HG03442 (cell line): ENCODE results near the gene CR1.
"Not testable (repeated sequence)": the region's sequence is repeated elsewhere in the genome, so short reads cannot be mapped to it uniquely, and the experiment has no call there.

ENCODE experiments used
- ATAC-seq: cut with Tn5 transposase; IDR thresholded peaks from one replicate; pipeline ENCODE4 v1.9.1; 2021; ENCODE audit warnings: mild to moderate bottlenecking, moderate library complexity; ENCODE audit not compliant: unreplicated experiment

The CR1 gene

DNA sequence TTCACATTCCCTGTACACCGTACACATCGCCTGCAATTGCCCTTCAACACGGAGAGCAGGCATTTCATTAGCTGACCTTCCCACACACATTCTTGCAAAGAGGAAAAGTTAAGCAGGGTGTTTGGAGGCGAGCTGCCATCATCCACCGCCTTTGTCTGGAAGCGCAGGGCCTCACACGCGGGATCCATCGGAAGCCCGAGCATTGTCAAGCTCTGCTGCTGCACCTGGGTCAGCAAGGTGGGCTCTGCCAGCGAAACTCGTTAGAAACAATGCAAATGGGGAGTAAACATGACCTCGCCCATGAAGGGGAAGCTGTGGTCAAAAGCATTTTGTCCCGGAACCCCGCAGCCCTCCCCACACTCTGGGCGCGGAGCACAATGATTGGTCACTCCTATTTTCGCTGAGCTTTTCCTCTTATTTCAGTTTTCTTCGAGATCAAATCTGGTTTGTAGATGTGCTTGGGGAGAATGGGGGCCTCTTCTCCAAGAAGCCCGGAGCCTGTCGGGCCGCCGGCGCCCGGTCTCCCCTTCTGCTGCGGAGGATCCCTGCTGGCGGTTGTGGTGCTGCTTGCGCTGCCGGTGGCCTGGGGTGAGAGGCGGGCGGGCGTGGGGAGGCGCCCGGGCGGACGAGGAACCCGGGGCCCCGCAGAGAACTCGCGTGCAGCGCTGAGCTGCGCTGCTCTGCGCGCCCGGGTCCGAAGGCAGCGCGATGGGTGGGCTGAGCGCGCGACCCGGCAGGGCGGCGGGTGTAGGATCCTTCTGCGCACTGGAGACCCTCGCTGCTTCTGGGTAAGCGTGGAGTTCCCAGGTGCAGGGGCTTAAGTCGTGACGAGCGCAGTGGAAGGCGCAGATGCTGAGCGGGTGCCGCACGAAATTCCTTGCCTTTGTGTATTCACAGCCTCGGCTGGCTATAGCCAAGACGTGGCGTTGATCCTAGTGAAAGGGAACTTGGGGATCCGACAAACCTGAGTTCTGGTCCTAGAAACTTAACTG, at the start of gene CR1:
CR1 (plus strand) TSS at position 357 of the 992 bp plus-strand sequence; CDS start at position 468, 111 bp downstream.
- ATAC-seq = peak; percentile 33

GRCh38 chr1:207453710-207454045, 42.3 kb upstream of the CR1 start:
- no peak for ATAC-seq

GRCh38 chr1:207454046-207454964, 41.7 kb upstream of the CR1 start, which contains the start of gene CR2:
Gene CR2 (plus strand): TSS chr1:207454328. CDS start chr1:207454419, 91 bp downstream.
- peak; percentile 84 for ATAC-seq

GRCh38 chr1:207455183-207455754, 40.7 kb upstream of the CR1 start:
- no peak for ATAC-seq

GRCh38 chr1:207458414-207458813, 37.5 kb upstream of the CR1 start:
- ATAC-seq = no peak

GRCh38 chr1:207459008-207459407, 36.9 kb upstream of the CR1 start:
- ATAC-seq = no peak

- ATAC-seq = no peak
Measured at GRCh38 chr1:207461649-207462048, 34.3 kb upstream of the CR1 start.

GRCh38 chr1:207462535-207462934, 33.4 kb upstream of the CR1 start:
- ATAC-seq = no peak

GRCh38 chr1:207463021-207463420, 32.9 kb upstream of the CR1 start:
- ATAC-seq = no peak

GRCh38 chr1:207463571-207463970, 32.4 kb upstream of the CR1 start:
- no peak for ATAC-seq

GRCh38 chr1:207470927-207471326, 25.0 kb upstream of the CR1 start:
- no peak for ATAC-seq

GRCh38 chr1:207474210-207474609, 21.7 kb upstream of the CR1 start:
- no peak for ATAC-seq

GRCh38 chr1:207486198-207486597, 9.8 kb upstream of the CR1 start:
- no peak for ATAC-seq

- ATAC-seq = no peak
Measured at GRCh38 chr1:207487636-207488035, 8.3 kb upstream of the CR1 start.

DNA sequence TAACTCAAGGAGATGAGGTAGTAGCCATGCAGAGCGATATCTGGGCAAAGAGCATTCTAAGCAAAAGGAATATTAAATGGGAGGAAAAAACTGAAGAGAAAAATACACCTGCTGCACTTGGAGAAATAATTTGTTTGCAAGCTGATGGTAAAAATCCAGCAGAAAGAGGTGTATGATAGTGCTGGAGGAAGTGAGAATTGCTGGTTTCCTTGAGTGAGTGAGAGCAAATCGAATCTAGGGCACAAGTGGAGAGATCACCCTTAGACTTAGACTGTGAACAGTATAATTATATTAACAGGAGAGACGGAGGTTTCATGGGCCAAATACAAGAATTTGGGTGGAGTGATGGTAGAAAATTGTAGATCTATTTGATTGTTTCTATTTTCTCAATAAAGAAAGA, 2.7 kb upstream of the CR1 start:
- no peak for ATAC-seq

DNA sequence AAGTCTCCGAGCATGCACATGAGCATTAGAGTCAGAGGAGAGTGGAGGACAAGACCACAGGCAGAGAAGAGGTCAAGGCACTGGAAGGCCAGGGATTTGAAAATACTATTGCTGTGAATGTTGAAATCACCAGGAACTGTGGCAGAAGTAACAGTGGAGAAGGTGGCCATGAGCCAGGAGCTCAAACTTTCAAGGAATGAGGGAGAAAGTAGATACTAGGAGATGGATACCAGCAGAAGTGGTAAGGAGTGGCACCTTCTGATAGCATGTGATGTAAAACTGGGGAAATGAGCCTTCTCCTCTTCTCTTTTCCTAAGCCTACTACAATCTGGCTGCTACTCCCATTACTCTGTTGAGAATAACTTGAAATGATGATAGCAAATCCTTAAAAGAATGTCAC, 1.8 kb upstream of the CR1 start:
- no peak for ATAC-seq

DNA sequence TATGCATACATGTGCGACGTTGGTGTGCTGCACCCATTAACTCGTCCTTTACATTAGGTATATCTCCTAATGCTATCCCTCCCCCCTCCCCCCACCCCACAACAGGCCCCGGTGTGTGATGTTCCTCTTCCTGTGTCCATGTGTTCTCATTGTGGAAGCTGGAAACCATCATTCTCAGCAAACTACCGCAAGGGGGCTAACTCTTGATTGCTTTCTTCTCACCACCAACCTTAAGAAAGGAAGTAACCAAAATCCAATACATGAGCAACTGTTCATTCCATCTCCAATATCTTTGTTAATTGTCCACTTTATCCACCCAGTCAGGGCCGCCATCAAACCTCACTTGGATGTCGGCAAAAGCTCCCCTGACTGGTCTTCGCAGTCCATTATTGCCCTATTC, 676 bp upstream of the CR1 start:
- not testable (repeated sequence) for ATAC-seq

DNA sequence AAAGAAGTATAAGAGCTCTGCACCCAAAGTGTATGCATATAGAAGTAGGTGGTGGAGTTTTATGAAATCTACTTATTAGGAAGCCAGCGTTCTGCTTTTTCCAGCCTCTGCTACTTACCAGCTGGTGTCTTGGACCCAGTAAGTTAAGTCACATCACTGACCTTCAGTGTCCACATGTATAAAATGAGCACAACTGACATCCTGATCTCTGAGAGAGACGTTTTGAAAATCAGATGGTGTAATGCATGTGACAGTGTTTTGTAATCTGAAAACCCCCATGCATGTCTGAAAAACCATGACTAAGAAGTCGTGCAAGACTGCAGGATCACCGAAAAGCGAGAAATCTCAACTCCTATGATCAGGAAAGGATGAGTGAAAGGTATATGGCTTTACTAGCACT, 2.0 kb downstream of the CR1 start:
- ATAC-seq = no peak

DNA sequence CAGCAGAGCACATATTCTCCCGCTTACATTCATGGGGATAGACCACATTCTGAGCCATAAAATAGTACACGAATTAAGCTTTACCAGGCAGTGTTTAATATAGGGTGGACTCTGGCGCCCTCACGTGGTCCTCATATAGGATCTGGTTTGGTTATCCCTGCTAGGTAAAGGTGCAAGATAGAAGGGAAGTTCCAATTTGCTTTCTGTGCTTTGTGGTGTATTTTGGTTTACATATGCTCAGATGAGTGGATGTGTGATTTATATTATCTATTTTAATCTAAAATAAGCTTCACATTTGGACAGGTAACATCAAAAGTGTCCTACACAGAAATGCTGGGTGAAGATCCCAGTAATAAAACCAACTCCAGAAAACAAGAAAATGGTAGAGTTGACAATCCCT, 3.6 kb downstream of the CR1 start:
- peak; percentile 46 for ATAC-seq

GRCh38 chr1:207500306-207500705, 4.3 kb downstream of the CR1 start:
- ATAC-seq = no peak

DNA sequence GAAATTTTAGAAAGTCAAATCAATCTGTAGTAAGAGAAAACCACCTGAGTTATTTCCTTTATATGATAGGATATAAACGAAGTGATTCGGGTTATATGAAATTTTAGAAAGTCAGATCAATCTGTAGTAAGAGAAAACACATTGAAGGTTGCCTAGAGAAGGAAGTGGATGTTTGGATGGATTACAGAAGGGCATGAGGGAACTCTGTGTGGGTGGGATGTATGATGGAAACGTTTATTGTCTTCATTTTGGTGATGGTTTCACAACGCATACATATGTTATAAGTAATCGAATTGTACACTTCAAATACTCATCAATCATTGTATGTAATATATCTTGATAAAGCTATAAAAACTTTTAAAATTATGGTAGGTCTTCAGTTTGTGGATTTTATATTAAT, 5.1 kb downstream of the CR1 start:
- ATAC-seq = no peak
